Measurements from ENCODE around the gene TMEM39B.
"Not testable (repeated sequence)": the region's sequence is repeated elsewhere in the genome, so short reads cannot be mapped to it uniquely, and the experiment has no call there.

The TMEM39B gene

DNA sequence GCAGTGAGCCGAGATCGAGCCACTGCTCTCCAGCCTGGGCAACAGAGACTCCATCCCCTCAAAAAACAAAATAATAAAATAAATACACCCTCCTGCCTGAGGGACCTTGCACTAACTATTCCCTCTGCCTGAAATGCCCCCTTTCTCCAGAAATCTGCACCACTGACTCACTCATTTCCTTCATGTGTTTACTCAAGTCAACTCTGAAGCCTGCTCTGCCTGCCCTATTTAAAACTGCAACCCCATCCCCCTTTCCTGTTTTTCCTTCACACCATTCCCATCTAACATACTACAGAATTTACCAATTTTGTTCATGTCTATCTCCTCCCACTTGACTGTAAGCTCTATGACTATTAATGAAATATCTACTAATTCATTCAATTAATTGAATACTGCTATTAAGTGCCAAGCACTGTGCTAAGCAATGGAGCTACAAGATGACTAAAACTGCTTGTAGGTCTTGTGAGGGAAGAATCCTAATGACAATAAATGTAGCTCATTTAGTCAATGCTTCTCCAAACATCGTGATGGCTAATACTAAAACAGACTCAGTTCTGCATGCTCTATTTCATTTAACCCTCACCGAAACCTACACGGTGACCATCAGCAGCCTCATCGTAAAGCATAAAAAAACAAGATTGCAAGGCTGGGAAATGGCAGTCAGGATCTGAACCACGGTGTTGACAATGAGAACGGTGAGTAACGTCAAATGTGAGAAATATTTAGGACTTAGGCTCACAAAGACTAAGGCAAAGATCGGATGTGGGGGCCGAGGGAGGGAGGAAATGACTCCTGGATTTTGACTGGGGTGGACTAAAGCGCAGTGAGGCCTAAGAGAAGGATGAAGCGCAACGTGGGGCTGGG lies 749 bp upstream of the TMEM39B start:
- no peak for DNase-seq

GRCh38 chr1:32073299-32074229 lies 825 bp downstream of the TMEM39B start:
- DNase-seq, result no peak

- DNase-seq, result no peak
These were observed 2.1 kb downstream of the TMEM39B start for GRCh38 chr1:32074841-32075240.

DNA sequence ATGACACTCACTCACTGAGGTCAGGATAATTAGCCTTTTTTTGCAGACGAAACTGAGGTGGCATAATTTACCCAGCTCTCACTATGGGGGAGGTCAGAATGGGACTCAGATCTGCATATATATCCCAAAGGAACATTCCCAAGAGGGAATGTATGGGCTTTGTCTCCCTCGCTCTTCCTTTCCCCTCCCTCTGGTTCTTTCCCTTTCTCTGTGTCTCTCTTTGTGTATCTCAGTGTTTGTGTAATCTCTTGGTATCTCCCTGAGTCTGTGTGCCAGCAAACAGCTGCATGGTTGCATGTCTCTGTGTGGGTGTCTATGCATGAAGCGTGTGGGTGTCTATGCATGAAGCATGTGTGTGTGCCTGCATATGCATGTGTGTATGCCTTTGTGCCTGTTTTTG lies 4.7 kb downstream of the TMEM39B start:
- no peak for DNase-seq

GRCh38 chr1:32082022-32082421 lies 9.3 kb downstream of the TMEM39B start:
- no peak for DNase-seq

DNA sequence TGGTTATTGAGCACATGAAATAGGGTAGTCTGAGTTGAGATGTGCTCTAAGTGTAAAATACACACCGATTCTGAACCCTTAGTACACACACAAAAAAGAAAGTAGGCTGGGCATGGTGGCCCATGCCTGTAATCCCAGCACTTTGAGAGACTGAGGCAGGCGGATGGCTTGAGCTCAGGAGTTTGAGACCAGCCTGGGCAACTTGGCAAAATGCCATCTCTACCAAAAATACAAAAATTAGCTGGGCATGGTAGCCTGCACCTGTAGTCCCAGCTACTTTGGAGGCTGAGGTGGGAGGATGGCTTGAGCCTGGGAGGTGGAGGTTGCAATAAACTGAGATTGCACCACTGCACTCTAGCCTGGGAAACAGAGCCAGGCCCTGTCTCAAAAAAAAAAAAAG lies 13.6 kb downstream of the TMEM39B start:
- not testable (repeated sequence) for DNase-seq

DNA sequence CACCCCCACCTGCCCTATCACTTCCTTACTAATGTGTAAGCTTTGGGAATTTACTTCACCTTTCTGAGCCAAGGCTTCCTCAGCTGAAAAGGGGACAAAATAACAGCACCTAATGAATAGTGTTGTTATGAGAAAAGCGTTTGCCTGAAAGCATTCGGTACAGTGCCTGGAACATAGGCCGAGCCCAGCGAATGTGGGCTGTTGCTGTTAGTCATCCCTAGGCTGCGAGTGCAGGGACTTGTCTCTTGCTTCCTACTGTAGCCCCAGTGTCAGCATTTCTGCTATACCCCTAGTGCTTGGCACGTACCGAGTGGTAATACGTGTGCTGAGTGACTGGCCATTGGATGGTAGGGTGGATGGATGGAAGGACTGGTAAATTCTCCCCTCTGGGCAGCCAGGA lies 18.4 kb downstream of the TMEM39B start:
- DNase-seq, result no peak

GRCh38 chr1:32091591-32091990 lies 18.9 kb downstream of the TMEM39B start:
- DNase-seq, result no peak

GRCh38 chr1:32094746-32095521 lies 22.2 kb downstream of the TMEM39B start:
- no peak for DNase-seq

DNA sequence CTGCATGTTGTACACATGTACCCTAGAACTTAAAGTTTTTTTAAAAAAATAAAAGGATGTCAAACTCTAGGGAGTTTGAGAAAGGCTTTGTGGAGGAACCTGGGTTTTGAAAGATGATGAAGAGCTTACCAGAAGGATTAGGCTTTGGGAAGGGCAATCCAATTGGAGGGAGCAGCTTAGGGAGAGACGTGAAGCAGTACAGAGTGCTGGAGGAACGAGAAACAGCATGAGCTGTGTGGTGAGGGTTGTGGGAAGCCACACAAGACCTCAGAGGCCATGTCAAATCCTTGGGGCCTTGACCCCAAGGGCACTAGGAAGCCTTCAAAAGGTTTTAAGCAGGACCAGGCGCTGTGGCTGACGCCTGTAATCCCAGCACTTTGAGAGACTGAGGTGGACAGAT lies 26.7 kb downstream of the TMEM39B start:
- no peak for DNase-seq

DNA sequence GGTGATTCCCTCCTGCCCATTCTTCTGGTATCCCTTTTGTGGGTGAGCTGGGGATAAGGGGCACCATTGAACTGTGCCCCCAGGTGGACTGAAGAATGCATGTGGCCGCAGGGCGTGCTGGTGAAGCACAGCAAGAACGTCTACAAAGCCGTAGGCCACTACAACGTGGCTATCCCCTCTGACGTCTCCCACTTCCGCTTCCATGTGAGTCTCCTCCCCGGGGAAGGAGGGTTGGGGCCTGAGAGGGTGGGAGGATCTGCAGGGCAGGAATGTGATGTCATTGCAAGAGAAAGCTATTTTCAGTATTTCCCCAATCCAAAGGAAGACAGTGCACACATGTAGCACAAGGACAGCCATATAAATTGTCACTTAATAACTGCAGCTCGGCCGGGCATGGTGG lies 27.6 kb downstream of the TMEM39B start:
- no peak for DNase-seq

DNA sequence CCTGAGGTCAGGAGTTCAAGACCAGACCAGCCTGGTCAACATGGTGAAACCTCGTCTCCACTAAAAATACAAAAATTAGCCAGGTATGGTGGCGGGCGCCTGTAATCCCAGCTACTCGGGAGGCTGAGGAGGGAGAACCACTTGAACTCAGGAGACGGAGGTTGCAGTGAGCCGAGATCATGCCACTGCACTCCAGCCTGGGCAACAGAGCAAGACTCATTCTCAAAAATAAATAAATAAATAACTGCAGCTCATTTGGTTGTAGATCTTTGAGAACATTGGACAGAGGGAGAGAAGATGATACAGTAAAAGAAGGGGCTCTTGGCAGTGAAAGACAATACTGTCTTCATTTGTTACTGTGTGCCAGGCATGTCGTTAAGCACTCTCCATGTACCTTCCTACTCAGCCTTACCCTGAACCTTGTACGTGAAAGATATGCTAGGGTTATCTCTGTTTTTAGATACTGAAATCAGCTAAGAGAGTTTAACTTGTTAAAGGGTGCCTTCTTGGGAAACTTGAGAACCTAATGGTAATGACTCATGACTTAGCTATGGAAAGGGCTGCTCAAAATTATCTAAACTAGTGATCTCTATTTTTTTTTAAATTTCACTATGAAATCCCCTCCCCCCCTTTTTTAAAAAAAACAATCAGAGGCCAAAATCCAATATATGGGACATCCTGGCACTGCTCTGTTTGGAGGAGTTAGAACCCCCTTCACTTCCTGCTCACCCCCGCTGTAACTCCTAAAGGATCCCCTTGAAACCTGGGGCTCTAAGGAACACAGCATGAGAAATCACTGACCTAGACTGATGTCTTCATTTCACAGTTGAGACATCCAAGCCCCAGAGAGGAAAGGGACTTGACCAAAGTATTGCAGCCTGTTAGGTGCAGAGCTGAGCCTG lies 28.3 kb downstream of the TMEM39B start:
- no peak for DNase-seq

- DNase-seq, result no peak
These were observed 31.4 kb downstream of the TMEM39B start for GRCh38 chr1:32104127-32104526.

- no peak for DNase-seq
These were observed 32.6 kb downstream of the TMEM39B start for GRCh38 chr1:32105338-32105737.

GRCh38 chr1:32106663-32107275 lies 34.0 kb downstream of the TMEM39B start:
- no peak for DNase-seq

- DNase-seq, result peak; percentile 89
These were observed 35.3 kb downstream of the TMEM39B start, which contains the start of gene KPNA6 for GRCh38 chr1:32107742-32108661. KPNA6 (plus strand) TSS chr1:32108056; CDS start chr1:32108131, 75 bp downstream.

- DNase-seq, result no peak
These were observed 38.4 kb downstream of the TMEM39B start for GRCh38 chr1:32111040-32111623.

- DNase-seq, result no peak
These were observed 39.0 kb downstream of the TMEM39B start for GRCh38 chr1:32111789-32112188.

- no peak for DNase-seq
These were observed 40.2 kb downstream of the TMEM39B start for GRCh38 chr1:32112806-32113375.

Measured in activated T-cell treated with anti-CD3 and anti-CD28 coated beads, Interleukin-2, amount 50 U/mL, for 1 hour (primary cell).